Measurements from ENCODE around the gene SSBP3.

Gene SSBP3

DNA sequence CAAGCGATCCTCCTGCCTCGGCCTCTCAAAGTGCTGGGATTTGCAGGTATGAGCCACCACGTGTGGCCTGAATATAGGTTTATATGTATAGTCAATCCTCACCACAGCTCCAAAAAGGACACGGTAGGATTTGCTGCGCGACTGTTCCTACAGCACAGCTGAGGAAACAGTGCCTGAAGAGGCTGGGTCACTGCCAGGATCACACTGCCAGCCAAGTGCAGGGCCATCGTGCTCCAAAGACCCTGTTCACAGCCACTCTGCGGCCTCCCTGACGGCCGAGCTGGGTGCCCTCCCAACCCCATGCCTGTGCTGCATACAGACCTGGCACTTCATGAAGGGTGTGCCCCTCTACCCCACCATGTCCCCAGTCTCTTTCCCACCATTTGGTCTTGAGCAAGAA is 134.9 kb downstream of the SSBP3 start:
- DNase-seq (ENCODE audit: low read depth in 1 of 2, low spot score in 1 of 2): no peak

DNA sequence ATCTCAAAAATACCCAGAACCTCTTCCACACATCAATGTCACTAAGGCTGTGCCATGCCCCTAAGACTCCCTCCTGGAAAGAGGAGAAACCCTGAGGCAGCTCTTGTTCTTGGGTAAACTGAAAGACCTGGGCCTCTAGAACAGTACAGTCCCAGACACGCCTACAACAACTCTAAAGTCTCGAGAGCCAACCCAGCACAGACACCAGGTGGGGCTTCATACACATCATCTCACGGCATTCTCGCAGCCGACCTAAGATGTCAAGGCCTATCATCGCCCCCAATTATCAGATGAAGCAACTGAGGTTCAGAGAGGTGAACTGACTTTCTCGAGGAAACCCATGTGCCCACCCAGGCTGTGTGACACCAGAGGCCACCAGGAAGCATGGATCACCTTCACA is 135.7 kb downstream of the SSBP3 start:
- DNase-seq (ENCODE audit: low read depth in 1 of 2, low spot score in 1 of 2): no peak

DNA sequence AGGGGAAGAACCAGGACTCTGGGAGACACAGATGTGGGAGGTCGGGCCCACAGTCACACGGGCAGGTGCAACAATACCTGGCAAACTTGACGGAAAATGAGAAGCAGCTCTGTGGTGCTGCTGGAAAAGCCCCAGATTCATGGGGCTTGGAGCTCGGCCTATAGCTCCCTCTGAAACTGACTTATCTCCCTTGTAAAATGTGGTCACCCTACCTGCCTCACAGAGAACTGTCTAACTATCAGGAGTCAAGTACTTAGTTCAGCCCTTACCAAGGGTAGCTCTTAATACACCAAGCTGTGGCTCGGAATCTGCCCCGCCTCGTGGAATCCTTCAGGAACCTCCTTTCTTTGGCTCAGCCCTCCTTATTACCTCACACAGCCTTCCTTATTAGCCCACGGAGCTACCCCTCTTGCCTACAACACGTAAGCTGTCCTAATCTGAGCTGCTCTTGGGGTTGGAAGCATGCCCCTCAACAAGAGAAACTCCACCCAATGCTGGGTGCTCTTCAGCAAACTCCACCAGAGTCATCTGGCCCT is 137.4 kb downstream of the SSBP3 start:
- DNase-seq (ENCODE audit: low read depth in 1 of 2, low spot score in 1 of 2): no peak

DNA sequence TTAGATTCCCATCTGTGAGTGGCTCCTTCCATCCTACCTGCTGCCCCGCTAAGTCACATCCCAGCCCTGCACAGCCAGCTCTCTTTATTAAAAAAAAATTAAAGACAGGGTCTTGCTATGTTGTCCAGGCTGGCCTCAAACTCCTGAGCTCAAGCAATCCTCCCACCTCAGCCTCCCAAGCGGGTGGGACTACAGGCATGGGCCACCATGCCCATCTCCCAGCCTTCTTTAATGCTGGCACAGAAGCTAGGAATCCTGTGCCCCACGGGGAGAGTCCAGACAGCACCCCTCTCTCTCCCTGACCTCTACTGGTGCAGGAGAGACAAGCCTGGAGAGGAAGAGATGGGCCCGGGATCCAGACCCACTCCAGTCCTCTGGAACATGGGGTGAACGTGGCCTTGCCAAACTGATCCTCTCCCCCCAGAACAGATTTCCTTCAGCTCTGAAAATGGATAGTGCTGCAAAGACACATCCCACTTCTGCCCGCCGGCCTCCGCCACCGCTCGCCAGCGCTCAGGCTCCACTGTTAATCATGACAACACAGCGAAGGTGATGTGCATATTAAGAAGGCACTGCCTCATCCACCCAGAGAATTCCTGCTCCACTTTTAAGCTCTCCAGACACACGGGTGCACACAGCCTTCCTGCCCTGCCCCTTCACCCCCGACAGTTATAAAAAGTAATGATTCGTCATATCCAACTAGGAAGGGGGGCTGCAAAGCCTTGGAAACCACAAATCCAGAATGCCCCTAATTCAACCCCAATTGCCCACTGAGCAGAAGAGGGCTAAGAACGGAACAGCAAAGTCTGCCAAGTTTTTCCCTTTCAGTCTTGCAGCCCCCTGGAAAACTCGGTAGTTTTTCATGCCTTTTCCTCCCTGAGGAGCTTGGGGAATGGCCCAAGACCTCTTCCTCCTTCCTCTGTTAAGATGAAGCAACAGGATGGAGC is 138.1 kb downstream of the SSBP3 start:
- DNase-seq (ENCODE audit: low read depth in 1 of 2, low spot score in 1 of 2): no peak

DNA sequence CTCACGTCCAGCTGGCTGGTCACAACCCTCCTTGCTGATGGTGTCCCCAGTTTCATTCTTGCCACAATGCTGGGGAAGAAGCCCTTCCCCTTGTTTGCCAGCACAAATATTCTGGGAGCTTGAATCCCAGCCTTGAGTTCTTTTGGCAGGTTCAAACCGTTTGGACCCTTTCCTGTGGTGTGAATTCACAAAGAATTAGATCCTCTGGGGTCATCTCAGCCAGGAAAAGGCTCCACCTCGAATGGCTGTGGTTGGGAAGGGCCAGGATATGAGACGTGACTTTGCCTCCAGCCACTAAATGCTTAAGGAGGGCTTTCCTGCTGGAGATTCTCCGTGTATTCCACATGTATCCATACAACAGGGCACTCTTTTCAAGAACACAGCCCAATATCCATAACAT is 139.3 kb downstream of the SSBP3 start:
- no peak for DNase-seq (ENCODE audit: low read depth in 1 of 2, low spot score in 1 of 2)

DNA sequence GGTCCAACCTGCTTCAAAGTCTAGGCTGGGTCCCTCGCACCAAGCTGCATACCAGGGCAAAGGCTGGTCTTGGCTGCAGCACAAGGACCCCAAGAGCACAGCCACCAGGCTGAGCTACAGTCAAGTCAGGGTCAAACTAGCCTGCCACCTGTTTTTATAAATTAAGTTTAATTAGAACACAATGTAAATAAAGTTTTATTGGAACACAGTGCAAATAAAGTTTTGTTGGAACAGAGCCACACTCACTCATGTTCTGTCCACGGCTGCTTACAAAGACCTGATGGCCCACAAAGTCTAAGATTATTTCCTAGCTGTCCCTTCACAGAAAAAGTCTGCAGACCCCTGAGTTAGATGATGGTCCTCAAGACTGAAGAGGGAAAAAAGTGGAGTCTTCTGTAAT is 140.0 kb downstream of the SSBP3 start:
- DNase-seq (ENCODE audit: low read depth in 1 of 2, low spot score in 1 of 2): no peak

DNA sequence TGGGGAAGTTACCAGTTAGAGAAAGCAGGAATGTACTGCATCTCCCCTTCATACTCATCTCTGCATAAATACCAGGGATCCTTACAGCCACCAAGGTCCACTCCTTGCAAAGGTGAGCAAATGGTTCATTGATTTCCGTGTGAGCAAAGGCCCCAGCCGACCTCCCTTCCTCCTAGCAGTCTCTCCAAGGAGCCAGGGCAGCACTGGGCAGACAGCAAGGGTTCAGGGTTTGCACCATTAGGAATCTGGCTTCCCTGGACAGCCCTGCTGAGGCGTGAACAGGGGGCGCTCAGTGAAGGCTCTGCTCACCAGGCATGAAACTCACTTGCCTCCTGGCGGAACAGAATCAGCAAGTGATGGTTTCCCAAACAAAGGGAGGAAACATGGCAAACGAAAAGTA is 140.5 kb downstream of the SSBP3 start:
- DNase-seq (ENCODE audit: low read depth in 1 of 2, low spot score in 1 of 2): no peak

DNA sequence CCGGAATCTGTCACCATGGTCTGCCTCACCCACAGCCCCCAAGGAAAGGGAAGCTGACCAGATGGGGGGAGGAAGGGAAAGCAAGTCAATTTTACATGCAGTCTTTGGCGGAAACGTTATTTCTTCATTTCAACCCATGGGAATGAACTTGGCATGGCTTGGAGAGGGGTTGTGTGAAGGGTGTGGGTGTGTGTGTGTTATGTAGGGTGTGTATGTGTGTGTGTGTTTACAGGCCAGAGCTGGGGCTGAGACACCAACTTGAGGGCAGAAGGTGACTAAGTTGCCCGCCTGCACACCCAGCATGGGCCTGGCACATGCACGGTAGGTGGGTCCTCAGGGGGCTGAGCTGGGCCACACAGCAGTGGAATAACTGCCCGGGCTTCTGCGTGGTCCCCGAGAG is 141.1 kb downstream of the SSBP3 start:
- no peak for DNase-seq (ENCODE audit: low read depth in 1 of 2, low spot score in 1 of 2)

DNA sequence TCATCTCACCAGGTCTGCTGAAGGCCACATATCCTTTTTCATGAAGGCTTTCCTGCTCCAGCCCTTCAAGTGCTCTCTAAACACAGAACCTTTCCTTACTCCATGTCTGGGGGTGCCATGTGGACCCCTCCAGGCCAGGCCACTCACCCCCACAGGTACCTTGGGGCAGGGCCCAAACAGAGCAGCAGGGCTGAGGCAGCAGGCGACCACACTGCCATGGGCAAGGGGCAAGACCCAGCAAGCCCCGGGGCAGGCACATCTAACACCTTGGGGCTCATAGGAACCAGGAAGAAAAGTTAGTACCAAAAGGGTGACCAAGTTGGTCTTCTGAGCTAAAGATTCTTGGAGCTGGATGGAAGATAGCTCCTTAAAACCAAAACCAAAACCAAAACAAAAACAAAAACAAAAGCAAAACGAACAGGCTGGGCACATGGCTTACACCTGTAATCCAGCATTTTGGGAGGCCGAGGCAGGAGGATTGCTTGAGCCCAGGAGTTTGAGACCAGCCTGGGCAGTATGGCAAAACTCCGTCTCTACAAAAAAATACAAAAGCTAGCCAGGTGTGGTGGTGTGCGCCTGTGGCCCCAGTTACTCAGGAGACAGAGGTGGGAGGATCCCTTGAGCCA is 142.5 kb downstream of the SSBP3 start:
- DNase-seq (ENCODE audit: low read depth in 1 of 2, low spot score in 1 of 2): no peak

DNA sequence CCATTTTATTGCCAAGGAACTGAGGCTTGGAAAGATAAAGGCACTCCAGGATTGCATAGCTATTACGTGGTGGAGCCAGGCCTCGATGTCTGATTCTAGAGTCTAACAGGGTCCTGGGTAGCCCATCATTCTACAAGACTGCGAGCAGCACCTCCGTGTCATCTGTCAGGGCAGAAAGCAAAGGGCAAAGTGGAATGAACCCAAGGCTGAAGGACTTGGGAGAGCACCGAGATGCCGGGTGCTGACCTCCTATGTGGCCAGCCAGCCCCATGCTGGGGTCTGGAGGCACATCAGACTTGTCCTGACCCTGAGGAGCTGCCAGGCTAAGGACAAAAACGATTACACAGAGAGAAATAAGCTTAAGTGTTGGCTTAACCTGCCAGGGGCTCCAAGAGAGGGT is 143.9 kb downstream of the SSBP3 start:
- DNase-seq (ENCODE audit: low read depth in 1 of 2, low spot score in 1 of 2): no peak

DNA sequence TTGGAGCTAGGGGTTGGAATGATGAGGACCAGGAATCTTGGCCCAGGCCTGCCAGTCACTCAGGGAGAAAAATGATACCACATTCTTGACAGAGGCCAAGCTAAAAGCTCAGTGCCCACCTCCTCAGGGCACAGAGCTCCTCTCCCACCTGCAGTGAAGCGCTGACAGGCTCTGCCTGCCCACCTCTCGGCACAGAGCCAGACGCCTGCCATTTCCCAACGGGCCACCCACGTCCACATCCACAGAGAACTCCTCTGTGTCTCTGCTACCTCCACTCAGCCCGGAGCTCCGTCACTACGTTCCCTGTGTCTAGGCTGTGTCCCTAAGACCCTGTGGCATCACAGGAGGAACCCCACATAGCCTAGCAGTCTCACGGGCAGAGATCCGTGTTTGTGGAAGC is 145.4 kb downstream of the SSBP3 start:
- DNase-seq (ENCODE audit: low read depth in 1 of 2, low spot score in 1 of 2): no peak

DNA sequence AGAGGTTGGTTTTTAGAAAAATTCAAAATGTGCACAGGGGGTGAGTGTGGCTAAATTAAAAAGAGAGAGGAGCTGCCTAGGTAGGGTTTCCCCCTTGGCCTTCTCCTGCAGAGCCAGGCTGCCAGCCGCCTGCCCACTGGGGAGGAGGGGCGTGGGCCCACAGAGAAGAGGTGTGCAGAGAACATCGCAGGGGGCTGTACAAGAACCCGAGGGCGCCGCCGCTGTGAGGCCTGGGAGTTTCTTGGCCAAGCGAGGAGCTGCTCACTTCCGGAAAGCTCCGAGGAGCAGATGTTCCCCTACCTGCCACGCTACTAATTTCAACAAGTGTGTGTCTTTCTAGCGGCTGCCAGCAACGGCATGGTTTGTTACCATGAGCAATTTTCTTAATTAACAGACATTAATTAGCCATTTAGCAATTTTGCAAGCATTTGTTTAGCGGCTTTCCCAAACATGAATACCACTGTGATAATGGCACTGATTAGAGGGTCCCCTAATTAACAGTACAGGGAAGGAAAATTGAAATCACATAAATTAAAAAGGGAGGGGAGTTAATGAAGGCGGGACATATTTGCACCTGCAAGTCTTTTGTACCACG is 146.6 kb downstream of the SSBP3 start:
- DNase-seq (ENCODE audit: low read depth in 1 of 2, low spot score in 1 of 2): no peak

DNA sequence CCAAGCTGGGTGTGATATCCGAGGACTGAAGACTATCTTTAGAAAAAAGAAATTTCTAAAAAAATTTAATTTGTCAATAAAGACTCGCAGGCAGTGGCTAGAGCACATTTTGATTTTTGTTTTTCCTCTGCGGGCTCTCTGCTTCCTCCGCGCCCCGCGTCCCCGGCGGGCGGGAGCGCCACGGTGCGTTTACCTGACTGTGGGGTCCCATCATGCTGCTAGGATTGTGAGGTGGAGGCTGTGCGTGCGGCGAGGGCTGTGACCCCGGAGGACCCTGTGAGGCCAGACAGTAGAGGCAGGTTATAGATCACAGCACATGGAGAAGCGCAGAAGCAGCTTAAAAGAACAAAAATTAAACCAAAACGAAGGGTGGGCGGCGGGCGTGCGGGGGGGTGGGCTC is 148.3 kb downstream of the SSBP3 start:
- DNase-seq (ENCODE audit: low read depth in 1 of 2, low spot score in 1 of 2): no peak

DNA sequence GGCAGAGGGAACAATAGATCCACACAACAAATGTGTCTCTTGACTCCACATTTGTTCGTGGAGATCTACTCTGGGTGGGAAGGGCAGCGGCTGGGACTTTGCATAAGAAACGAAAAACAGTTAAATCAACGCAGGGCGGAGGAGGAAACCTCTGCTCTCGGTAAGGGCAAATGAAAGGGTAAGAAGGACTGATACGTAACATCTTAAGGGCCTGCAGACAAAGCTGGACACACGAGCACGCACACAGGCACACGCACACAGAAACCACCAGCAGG is 148.9 kb downstream of the SSBP3 start:
- DNase-seq (ENCODE audit: low read depth in 1 of 2, low spot score in 1 of 2): no peak

DNA sequence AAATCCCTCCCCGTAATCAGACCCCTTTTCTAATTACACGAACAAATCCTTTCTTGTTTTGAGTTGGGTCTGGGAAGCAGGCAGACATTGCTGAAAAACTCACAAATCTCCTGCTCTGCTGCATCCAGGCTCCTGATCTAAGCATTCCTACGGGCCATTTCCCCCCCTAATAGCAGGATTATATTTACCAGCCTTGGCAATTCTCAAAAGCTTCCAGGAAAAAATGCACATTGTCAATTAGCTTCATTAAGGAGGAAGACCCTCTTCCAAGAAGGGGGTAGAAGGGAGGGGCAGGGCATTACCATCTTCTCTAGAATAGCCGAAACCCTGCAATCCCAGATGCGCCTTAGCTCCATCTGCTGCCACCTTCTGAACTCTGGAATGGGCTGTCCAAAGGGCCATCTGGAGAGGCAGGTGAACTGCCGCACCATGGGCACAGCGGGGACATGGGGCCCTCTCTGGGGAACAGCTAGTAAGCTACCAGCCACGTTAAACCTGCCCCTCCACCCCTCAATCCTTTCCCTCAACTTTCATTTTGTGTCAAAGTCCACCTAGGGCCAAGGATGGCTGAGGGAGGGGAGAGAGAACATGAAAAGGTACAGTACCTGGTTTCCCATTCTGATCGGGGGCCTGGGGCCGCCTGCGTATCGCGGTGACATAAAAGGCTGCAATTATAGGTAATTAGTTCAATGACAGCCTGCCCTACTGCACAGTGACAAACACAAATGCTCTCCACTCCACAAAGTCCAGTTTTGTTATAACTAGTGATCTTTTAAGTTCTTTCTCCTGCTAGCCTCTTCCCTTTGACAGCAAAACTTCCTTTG is 149.5 kb downstream of the SSBP3 start:
- DNase-seq (ENCODE audit: low read depth in 1 of 2, low spot score in 1 of 2): no peak

DNA sequence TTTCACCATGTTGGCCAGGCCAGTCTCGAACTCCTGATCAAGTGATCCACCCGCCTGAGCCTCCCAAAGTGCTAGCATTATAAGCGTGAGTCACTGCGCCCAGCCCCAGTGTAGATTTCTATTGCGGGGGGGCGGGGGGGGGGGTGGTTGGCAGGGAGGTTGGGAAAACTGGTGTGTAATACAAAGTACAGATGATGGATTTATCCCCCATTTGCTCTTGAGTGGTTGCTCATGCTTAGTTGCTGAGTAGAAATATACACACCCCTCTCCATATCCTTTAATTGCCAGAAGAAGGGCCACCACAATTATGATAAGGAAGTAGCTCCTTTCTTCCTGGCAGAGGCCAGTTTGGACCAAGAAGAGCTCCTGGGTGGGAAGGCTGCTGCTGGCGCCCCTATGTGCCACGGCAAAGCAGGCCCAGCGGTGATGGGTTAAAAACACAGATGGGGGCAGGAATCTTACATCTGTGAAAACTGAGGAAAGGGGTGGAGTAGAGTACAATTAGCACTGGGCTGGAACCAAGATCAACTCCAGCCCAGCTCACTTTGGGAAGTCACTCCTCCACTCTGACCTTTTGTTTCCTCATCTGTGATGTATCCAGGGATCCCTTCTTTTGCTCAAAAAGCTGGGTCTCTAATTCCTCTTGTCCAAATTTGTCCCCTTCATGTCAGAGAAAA is 151.0 kb downstream of the SSBP3 start:
- DNase-seq (ENCODE audit: low read depth in 1 of 2, low spot score in 1 of 2): no peak

DNA sequence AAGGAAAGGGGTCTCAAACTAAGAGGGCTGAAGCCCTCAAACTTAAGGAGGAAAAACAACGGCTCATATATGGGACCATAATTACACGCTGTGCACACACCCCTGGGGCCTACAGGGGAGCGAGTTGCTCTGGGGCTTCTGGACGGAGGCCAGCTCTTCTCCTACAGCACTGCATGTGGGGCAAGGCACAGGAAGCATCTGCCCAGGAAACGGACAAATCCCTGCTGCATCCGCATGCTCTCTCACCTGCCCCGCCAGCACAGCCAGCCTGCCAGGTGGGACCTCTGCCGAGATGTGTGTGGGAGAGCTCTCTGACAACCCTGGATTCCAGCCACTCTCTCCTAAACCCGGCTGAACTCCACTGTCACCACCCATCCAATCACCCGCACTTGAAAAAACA is 152.1 kb downstream of the SSBP3 start:
- no peak for DNase-seq (ENCODE audit: low read depth in 1 of 2, low spot score in 1 of 2)

DNA sequence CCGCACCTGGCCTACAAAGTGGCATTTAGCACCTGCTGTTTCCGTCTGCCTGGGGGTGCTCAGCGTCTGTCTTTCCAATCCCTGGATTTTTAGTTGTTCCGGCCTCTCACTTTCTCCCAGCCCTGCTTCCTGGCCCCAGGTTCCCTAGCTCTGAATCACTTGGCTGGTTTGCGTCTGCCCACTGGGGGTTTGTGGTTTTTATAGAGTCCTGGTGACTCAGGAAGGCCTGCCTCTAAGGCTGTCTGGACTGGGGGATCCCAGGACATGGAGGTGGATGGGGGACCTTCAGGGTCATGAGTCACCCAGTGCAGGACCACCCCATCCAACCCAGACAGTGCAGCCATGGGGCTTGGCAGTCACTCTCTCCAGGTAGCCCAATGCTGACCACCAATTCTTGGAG is 152.7 kb downstream of the SSBP3 start:
- DNase-seq (ENCODE audit: low read depth in 1 of 2, low spot score in 1 of 2): no peak

DNA sequence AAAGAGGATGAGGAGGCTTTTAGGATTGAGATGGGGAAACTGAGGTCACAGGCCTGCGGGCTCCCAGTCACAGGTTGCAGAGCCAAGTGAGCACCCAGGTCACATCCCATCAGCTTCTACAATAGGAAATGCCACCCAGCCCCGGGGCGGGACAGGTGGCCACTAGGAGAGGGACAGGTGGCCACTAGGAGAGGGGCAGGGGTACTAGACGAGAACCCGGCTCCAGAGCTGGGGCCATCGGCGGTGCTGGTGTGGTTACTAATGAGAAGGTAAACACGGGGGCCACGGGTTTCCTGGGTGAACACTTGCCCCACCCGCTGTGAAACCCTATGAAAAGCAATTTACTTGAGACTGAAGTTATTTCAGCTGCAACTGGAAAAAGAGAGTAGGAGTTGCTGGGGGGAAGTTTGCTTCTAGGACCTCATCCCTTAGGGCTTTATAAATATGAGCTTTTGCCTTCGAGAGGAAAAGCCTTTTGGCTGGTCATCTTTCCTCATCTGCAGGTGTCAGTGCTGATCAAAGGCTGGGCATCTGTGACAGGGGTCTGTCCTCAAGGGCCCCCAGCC is 153.7 kb downstream of the SSBP3 start:
- no peak for DNase-seq (ENCODE audit: low read depth in 1 of 2, low spot score in 1 of 2)

DNA sequence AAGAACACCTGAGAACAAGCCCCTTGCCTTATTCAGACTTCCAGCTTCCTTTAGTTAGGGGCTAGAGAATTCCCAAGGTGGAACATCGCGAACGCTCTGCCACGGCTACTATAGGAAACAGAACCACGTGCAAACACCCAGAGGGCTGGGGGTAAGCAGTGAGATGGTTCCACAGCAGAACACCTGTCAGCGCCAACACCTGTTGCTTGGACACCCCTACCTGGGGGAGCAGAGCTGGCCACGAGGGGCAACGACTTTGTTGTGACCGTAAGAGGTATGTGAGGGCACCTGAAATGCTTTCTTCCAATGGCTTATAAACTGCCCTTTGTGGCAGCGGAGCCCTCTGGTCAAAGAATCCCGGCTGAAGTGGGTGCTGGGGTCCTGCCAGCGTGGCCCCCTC is 155.5 kb downstream of the SSBP3 start:
- DNase-seq (ENCODE audit: low read depth in 1 of 2, low spot score in 1 of 2): no peak

Data from stimulated activated CD4-positive, alpha-beta T cell treated with anti-CD3 and anti-CD28 coated beads, Interleukin-15, amount 100 ng/mL, for 1 hour (primary cell).